ENCODE data around the gene HOXD9. TPM values are rescaled to one million over a fixed set of nuclear protein-coding genes. Genes with fewer than 3 reads are reported as not detected.

HOXD9 gene
- total and polyA plus RNA-seq, 2 donors (not counting 3 experiments of a cell fraction or from before 2014, with no cell fraction given), result 1.9 to 3.5 TPM

DNA sequence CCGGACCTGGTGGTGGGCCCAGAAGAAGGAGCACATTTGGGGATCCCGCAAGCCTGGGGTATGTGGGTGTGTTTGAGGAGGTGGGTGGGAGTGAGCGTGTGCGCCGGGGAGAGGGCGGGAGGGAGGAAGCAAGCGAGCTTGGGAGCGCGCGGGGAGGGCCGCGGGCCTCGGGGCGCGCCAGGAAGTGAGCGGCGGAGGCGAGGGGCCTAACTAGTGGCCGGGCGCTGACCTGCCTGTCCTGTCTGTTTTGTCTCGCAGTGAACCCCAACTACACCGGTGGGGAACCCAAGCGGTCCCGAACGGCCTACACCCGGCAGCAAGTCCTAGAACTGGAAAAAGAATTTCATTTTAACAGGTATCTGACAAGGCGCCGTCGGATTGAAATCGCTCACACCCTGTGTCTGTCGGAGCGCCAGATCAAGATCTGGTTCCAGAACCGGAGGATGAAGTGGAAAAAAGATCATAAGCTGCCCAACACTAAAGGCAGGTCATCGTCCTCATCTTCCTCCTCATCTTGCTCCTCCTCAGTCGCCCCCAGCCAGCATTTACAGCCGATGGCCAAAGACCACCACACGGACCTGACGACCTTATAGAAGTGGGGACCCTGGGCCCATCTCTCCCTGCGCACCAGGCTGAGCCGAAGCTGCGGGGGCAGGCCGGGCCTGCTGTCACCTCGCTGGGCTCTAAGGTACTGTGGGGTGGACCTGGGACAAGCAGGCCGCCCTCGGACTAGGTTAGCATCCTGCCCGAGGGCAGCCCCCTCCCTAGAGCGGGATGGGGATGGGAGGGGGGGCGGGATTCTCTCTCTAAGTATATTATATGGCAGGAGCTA is 30.0 kb downstream of the HOXD9 start:
- dilution Hi-C loops (cut with MboI; ENCODE audit: extremely low pct_ligation_motif_present, low sequenced_read_pairs), result no loop called here
- ChIA-PET POLR2A (interaction anchor here (0.6 kb wide), 1 partner anchor 29 kb away, joined by 3 read pairs; no protein-coding TSS in a partner anchor), CTCF (interaction anchor here (0.9 to 4.1 kb wide), 2 partner anchors 302 kb away, joined by 3 to 25 read pairs; no protein-coding TSS in a partner anchor)
- H2AFZ ChIP-seq (ENCODE audit: low read depth, low read length), result no peak overlapping the region
- BruUV-seq (replicated peaks), result no TSS peak
- FAIRE-seq, result no peak
- H3K9me3 ChIP-seq (replicated peaks; ENCODE audit: control insufficient read depth, insufficient read depth, low read length), result no peaks in the 10 kb centered on the region
- H3K27me3 ChIP-seq (ENCODE audit: control insufficient read depth in 2 of 2, insufficient read depth in 2 of 2, low read length in 2 of 2), result no peaks in the 10 kb centered on the region
- intact Hi-C loops (cut with micrococcal nuclease), result no loop called here
- no peak for TF ChIP-seq POLR2A (IDR thresholded peaks at IDR 0.05; ENCODE audit: low read depth, low read length)
- no peaks in the 10 kb centered on the region for H3K4me1 ChIP-seq (ENCODE audit: control insufficient read depth, extremely low read depth, insufficient read depth, low read length)
- H3K79me2 ChIP-seq (ENCODE audit: control insufficient read depth, insufficient read depth, low read length), result peaks cover 19% of the 10 kb centered on the region
- H3K9me1 ChIP-seq (replicated peaks; ENCODE audit: control insufficient read depth, extremely low read depth, insufficient read depth, low read length), result no peaks in the 10 kb centered on the region
- peaks cover 2 to 22% of the 10 kb centered on the region in 2 experiments for H3K36me3 ChIP-seq (ENCODE audit: control insufficient read depth in 2 of 2, extremely low read depth in 1 of 2, insufficient read depth in 2 of 2, low read length in 2 of 2)
- H3K27ac ChIP-seq (ENCODE audit: insufficient read depth, low read depth, low read length), result no peak overlapping the region
- H3K4me2 ChIP-seq (ENCODE audit: insufficient read depth, low read length), result no peak overlapping the region
- DNase-seq (ENCODE audit: low read depth, low spot score), result no peak
- no peak overlapping the region for H3K4me3 ChIP-seq (replicated peaks in 1 of 3; ENCODE audit: insufficient read depth in 1 of 3, low read depth in 1 of 3, low read length in 3 of 3)
- H4K20me1 ChIP-seq (replicated peaks; ENCODE audit: control insufficient read depth, extremely low read depth, insufficient read depth, low read length), result no peaks in the 10 kb centered on the region
- no peak overlapping the region for H3K9ac ChIP-seq (replicated peaks; ENCODE audit: extremely low read depth, insufficient read depth, low read length)

DNA sequence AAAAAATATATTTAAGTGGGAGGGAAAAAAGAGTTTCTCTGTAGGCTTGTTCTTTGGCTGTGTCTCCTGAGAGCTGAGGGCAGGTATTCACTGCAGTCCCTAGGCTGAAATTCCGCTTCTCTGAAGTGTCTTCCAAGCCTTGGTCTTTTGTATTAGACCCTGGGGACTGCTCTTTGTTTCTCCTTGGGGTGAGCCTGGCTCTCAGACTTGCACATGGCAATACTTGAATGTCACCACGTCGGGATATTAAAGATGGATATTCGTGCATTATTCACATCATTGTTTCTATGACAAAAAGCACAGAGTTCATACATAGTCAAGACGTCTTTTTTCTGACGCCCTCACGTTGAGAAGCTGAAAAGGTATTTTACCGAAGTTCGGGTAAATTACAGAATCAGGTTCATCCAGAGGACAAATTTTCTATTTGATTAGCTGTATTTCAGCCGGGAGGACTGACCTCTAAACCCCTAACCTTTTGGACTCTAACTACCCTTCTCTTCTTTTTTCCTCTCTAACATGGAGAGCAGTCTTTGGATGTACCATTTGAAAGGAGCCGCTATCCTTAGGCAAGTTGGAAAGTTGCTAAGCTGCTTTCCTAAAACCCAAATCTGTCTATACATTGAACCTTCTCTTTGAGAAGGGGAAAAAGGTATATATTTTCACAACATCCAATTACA is 32.2 kb downstream of the HOXD9 start:
- TF ChIP-seq EZH2 (IDR thresholded peaks at IDR 0.05; ENCODE audit: borderline replicate concordance, low read depth, low read length, severe bottlenecking) (no peak), FOS (IDR thresholded peaks at IDR 0.05; ENCODE audit: borderline replicate concordance, insufficient read depth, low read length) (no peak), POLR2AphosphoS5 (IDR thresholded peaks at IDR 0.05; ENCODE audit: insufficient read depth, low read depth, low read length) (no peak), POLR2A (IDR thresholded peaks at IDR 0.05; ENCODE audit: low read depth, low read length) (no peak), MAX (IDR thresholded peaks at IDR 0.05; ENCODE audit: insufficient read depth, insufficient read length) (no peak), JUN (IDR thresholded peaks at IDR 0.05; ENCODE audit: borderline replicate concordance, insufficient read depth, insufficient read length, low read depth) (no peak), GATA2 (IDR thresholded peaks at IDR 0.05; ENCODE audit: insufficient read depth, insufficient read length, low read depth, low read length) (no peak), MYC (IDR thresholded peaks at IDR 0.05; ENCODE audit: low read depth, low read length) (no peak), CTCF (IDR thresholded peaks at IDR 0.05; ENCODE audit: extremely low read depth in 1 of 2, insufficient read depth in 1 of 2, low read depth in 1 of 2, low read length in 2 of 2) (no peak)
- Histone ChIP-seq H2AFZ (ENCODE audit: low read depth, low read length) (no peak overlapping the region), H4K20me1 (replicated peaks; ENCODE audit: control insufficient read depth, extremely low read depth, insufficient read depth, low read length) (no peaks in the 10 kb centered on the region), H3K27me3 (ENCODE audit: control insufficient read depth in 2 of 2, insufficient read depth in 2 of 2, low read length in 2 of 2) (no peaks in the 10 kb centered on the region), H3K27ac (ENCODE audit: insufficient read depth, low read depth, low read length) (no peak overlapping the region), H3K9me1 (replicated peaks; ENCODE audit: control insufficient read depth, extremely low read depth, insufficient read depth, low read length) (no peaks in the 10 kb centered on the region), H3K4me1 (ENCODE audit: control insufficient read depth, extremely low read depth, insufficient read depth, low read length) (no peaks in the 10 kb centered on the region), H3K4me2 (ENCODE audit: insufficient read depth, low read length) (no peak overlapping the region), H3K4me3 (replicated peaks in 1 of 3; ENCODE audit: insufficient read depth in 1 of 3, low read depth in 1 of 3, low read length in 3 of 3) (no peak overlapping the region), H3K9me3 (replicated peaks; ENCODE audit: control insufficient read depth, insufficient read depth, low read length) (no peaks in the 10 kb centered on the region), H3K9ac (replicated peaks; ENCODE audit: extremely low read depth, insufficient read depth, low read length) (no peak overlapping the region), H3K79me2 (ENCODE audit: control insufficient read depth, insufficient read depth, low read length) (peaks cover 3% of the 10 kb centered on the region), H3K36me3 (ENCODE audit: control insufficient read depth in 2 of 2, extremely low read depth in 1 of 2, insufficient read depth in 2 of 2, low read length in 2 of 2) (peaks cover 2 to 18% of the 10 kb centered on the region in 2 experiments)
- dilution Hi-C loops (cut with MboI; ENCODE audit: extremely low pct_ligation_motif_present, low sequenced_read_pairs), result no loop called here
- FAIRE-seq, result no peak
- ChIA-PET POLR2A (interaction anchor here (0.6 kb wide), 1 partner anchor 483 kb away, joined by 5 read pairs; no protein-coding TSS in a partner anchor), CTCF (interaction anchor here (0.8 to 4.1 kb wide), 8 partner anchors 10 to 497 kb away, joined by 3 to 25 read pairs (median 4); no protein-coding TSS in a partner anchor)
- no peak for DNase-seq (ENCODE audit: low read depth, low spot score)
- no TSS peak for BruUV-seq (replicated peaks)
- intact Hi-C loops (cut with micrococcal nuclease), result no loop called here

Measured in endothelial cell of umbilical vein (primary cell).